Liver (tissue), 9 donors: Measurements from ENCODE around the gene LSM14B. TPM values are rescaled to one million over a fixed set of nuclear protein-coding genes. Genes with fewer than 3 reads are reported as not detected.

Experiments
- DNase-seq: peaks from one replicate; pipeline ENCODE4 v3.0.0-alpha.2; 2017; ENCODE audit warnings: low spot score
- H3K27ac ChIP-seq, 2 donors: one replicate each; pipeline ENCODE4 v1.7.0; 2013; ENCODE audit warnings: inconsistent platforms in 2 of 2, low read length in 2 of 2, control low read depth in 1 of 2, low read depth in 1 of 2, mild to moderate bottlenecking in 1 of 2
- H3K27me3 ChIP-seq, 4 donors: one replicate each; pipeline versions ENCODE4 v1.6.1 to v1.7.0; 2013; ENCODE audit warnings: low read length in 3 of 4, inconsistent platforms in 1 of 4, mild to moderate bottlenecking in 1 of 4, moderate library complexity in 1 of 4; ENCODE audit not compliant: control insufficient read depth in 4 of 4, insufficient read depth in 4 of 4
- H3K36me3 ChIP-seq, 4 donors: one replicate each; pipeline versions ENCODE4 v1.6.1 to v1.7.0; 2013; ENCODE audit warnings: low read length in 3 of 4, mild to moderate bottlenecking in 3 of 4, low read depth in 1 of 4, moderate library complexity in 1 of 4; ENCODE audit not compliant: control insufficient read depth in 4 of 4, insufficient read depth in 3 of 4
- H3K4me1 ChIP-seq, 4 donors: one replicate each; pipeline versions ENCODE4 v1.6.1 to v1.7.0; 2013; ENCODE audit warnings: low read length in 3 of 4, mild to moderate bottlenecking in 3 of 4, moderate library complexity in 1 of 4; ENCODE audit not compliant: control insufficient read depth in 4 of 4, insufficient read depth in 4 of 4
- H3K4me3 ChIP-seq, 3 donors: one replicate each; pipeline versions ENCODE4 v1.6.1 to v1.7.0; 2013; ENCODE audit warnings: low read length in 3 of 3, control low read depth in 1 of 3, low read depth in 1 of 3, mild to moderate bottlenecking in 1 of 3
- H3K9ac ChIP-seq, 2 donors: one replicate each; pipeline ENCODE4 v1.7.0; 2013; ENCODE audit warnings: low read length in 2 of 2, mild to moderate bottlenecking in 2 of 2, moderate library complexity in 2 of 2, control low read depth in 1 of 2, low read depth in 1 of 2
- H3K9me3 ChIP-seq, 4 donors: one replicate each; pipeline versions ENCODE4 v1.6.1 to v1.7.0; 2013; ENCODE audit warnings: low read length in 3 of 4; ENCODE audit not compliant: control insufficient read depth in 4 of 4
- ATF3 ChIP-seq: IDR thresholded peaks from 2 replicates; pipeline ENCODE4 v1.6.1; 2016; ENCODE audit warnings: antibody characterized with exemption
- CTCF ChIP-seq: fragments of 150-350 bp; IDR thresholded peaks from 2 replicates; pipeline ENCODE4 v1.5.1; 2017; ENCODE audit warnings: improper control_type of control experiment, low read depth, low read length; ENCODE audit not compliant: missing input control
- FOXA1 ChIP-seq: IDR thresholded peaks from 2 replicates; pipeline ENCODE4 v1.6.1; 2016; ENCODE audit warnings: antibody characterized with exemption
- FOXA2 ChIP-seq: IDR thresholded peaks from 2 replicates; pipeline ENCODE4 v1.6.1; 2016; ENCODE audit warnings: antibody characterized with exemption
- GABPA ChIP-seq, 2 donors: IDR thresholded peaks in 1 of 2; conservative IDR thresholded peaks in 1 of 2; 2 replicates each; pipeline ENCODE4 v1.6.1; 2016; ENCODE audit warnings: antibody characterized with exemption in 2 of 2, mild to moderate bottlenecking in 1 of 2, moderate library complexity in 1 of 2
- HNF4A ChIP-seq, 2 donors: conservative IDR thresholded peaks; 2 replicates each; pipeline ENCODE4 v1.6.1; 2016; ENCODE audit warnings: antibody characterized with exemption in 2 of 2, mild to moderate bottlenecking in 2 of 2
- HNF4G ChIP-seq: IDR thresholded peaks from 2 replicates; pipeline ENCODE4 v1.6.1; 2016; ENCODE audit warnings: antibody characterized with exemption
- JUND ChIP-seq, 2 donors: IDR thresholded peaks; 2 replicates each; pipeline ENCODE4 v1.6.1; 2016; ENCODE audit warnings: antibody characterized with exemption in 2 of 2
- MAX ChIP-seq: IDR thresholded peaks from 2 replicates; pipeline ENCODE4 v1.6.1; 2016; ENCODE audit warnings: antibody characterized with exemption
- RAD21 ChIP-seq, 2 donors: IDR thresholded peaks; 2 replicates each; pipeline ENCODE4 v1.6.1; 2016; ENCODE audit warnings: antibody characterized with exemption in 2 of 2, mild to moderate bottlenecking in 2 of 2
- SP1 ChIP-seq: IDR thresholded peaks from 2 replicates; pipeline ENCODE4 v1.6.1; 2018; ENCODE audit warnings: antibody characterized with exemption, mild to moderate bottlenecking
- TAF1 ChIP-seq: conservative IDR thresholded peaks from 2 replicates; pipeline ENCODE4 v1.6.1; 2016; ENCODE audit warnings: antibody characterized with exemption, mild to moderate bottlenecking
- YY1 ChIP-seq: IDR thresholded peaks from 2 replicates; pipeline ENCODE4 v1.6.1; 2016; ENCODE audit warnings: antibody characterized with exemption, mild to moderate bottlenecking
- ZBTB33 ChIP-seq: IDR thresholded peaks from 2 replicates; pipeline ENCODE4 v1.6.1; 2016; ENCODE audit warnings: antibody characterized with exemption
- WGBS: extraction: QIAGEN DNeasy Blood & Tissue Kit; methylation state at CpG from one replicate; pipeline ENCODE4 v1.1.7; 2013; 5-methylcytosine and 5-hydroxymethylcytosine counted together
- polyA plus RNA-seq, 2 donors: library from polyadenylated mRNA; stranded (reverse) in 1 of 2; unstranded in 1 of 2; fragments of 200-250 nt in 1 of 2; fragments of >200 nt in 1 of 2; fragmentation: Nextera tagmentation in 1 of 2; extraction: Ambion mirVana in 1 of 2; gene quantifications; one replicate each; pipeline versions ENCODE4 v1.2.1 to v1.2.3, GENCODE V29; 2013 to 2015
- total RNA-seq, 2 donors: library from RNA; depleted of rRNA; stranded (reverse); fragments of >200 nt; gene quantifications; one replicate each; pipeline ENCODE4 v1.2.3, GENCODE V29; 2014
- donor health status: healthy.
- donor health status: healthy.
- donor health status: healthy.
- donor health status: healthy.
- donor health status: healthy.

Gene LSM14B
- total and polyA plus RNA-seq, 4 donors = 0.99 to 15.9 (median 13.3) TPM

DNA sequence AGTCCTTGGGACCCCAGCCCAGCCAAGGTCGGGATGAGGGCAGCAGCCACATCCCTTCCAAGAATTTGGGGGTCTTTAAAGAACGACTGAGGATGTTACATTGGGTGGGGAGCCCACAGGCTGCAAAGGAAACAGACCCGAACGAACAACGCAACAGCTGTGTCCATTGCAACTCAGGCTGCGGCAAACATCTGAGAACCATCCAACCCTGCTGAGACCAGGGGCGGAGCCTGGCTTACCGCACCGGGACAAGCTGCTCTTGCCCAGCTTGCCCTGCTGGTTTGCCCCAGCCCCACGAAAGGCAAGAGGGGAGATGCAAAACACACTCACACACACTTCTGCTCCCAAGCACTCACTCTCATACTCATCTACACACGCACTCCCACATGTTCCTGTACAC lies 35.0 kb upstream of the LSM14B start:
- Histone ChIP-seq H3K4me1 (no peaks in the 10 kb centered on the region), H3K9me3 (peaks cover 0 to 5% (median 0%) of the 10 kb centered on the region in 4 donors), H3K27ac (no peak overlapping the region), H3K9ac (no peak overlapping the region), H3K36me3 (no peaks in the 10 kb centered on the region), H3K27me3 (peaks cover 0 to 2% (median 0%) of the 10 kb centered on the region in 4 donors), H3K4me3 (no peak overlapping the region)
- 52% methylated on average over 11 of the region's 11 CpGs for WGBS
- DNase-seq = no peak
- TF ChIP-seq GABPA (IDR thresholded peaks at IDR 0.05 in 1 of 2, conservative IDR thresholded peaks at IDR 0.05 in 1 of 2) = no peak
- TF ChIP-seq TAF1 = no peak
- no peak for TF ChIP-seq FOXA2
- TF ChIP-seq ATF3 = no peak
- TF ChIP-seq FOXA1 = no peak
- TF ChIP-seq ZBTB33 = no peak
- TF ChIP-seq JUND (IDR thresholded peaks at IDR 0.05) = no peak
- TF ChIP-seq HNF4A (conservative IDR thresholded peaks at IDR 0.05) = no peak
- no peak for TF ChIP-seq CTCF
- no peak for TF ChIP-seq YY1

- Histone ChIP-seq H3K9me3 (peaks cover 0 to 5% (median 0%) of the 10 kb centered on the region in 4 donors), H3K4me1 (no peaks in the 10 kb centered on the region), H3K36me3 (no peaks in the 10 kb centered on the region), H3K9ac (no peak overlapping the region), H3K27ac (no peak overlapping the region), H3K27me3 (peaks cover 0 to 2% (median 0%) of the 10 kb centered on the region in 4 donors), H3K4me3 (no peak overlapping the region)
- DNase-seq = no peak
- WGBS = 94% methylated on average over 17 of the region's 17 CpGs
- no peak for TF ChIP-seq GABPA (IDR thresholded peaks at IDR 0.05 in 1 of 2, conservative IDR thresholded peaks at IDR 0.05 in 1 of 2)
- no peak for TF ChIP-seq MAX
- no peak for TF ChIP-seq RAD21 (IDR thresholded peaks at IDR 0.05)
- no peak for TF ChIP-seq HNF4G
- TF ChIP-seq ATF3 = no peak
- TF ChIP-seq ZBTB33 = no peak
- TF ChIP-seq TAF1 = no peak
- no peak for TF ChIP-seq SP1
Observed at GRCh38 chr20:62087632-62088031, 34.6 kb upstream of the LSM14B start.
